Measurements from ENCODE around the gene SMAD6.

DNA sequence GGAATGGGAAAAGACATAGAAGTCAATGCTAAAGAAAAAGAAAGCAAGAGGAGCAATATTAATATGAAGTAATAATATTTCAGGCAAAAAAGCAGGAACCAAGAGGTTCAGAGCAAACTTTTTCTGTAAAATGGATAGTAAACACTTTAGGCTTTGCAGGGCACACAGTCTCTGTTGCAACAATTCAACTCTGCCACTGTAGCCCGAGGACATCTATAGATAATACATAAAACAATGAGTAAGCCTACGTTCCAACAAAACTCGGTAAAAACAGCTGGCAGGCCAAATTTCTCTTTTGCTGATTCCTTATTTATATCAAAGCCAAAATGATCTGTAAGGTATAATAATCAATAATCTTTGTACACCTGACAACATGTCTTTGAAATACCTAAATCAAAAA, 56.8 kb downstream of the SMAD6 start:
- TF ChIP-seq CTCF (conservative IDR thresholded peaks at IDR 0.05) (no peak), ZFX (IDR thresholded peaks at IDR 0.05) (no peak)
